Neural cell (in vitro differentiated cells): ENCODE results near the gene ANKZF1. TPM values are rescaled to one million over a fixed set of nuclear protein-coding genes. Genes with fewer than 3 reads are reported as not detected.
A peak's percentile ranks its signal among the peaks of the same experiment; 100 is the strongest.

ENCODE experiments used
- H2AFZ ChIP-seq: fragments of 200-600, 300-800 bp; sonication (generic), shearing (Covaris generic); 2 replicates; pipeline ENCODE4 v1.6.0; 2014; ENCODE audit warnings: low read depth, mild to moderate bottlenecking, antibody characterized with exemption, low read length, moderate library complexity
- H3F3A ChIP-seq: fragments of 200-600 bp; shearing (Covaris generic); 2 replicates; pipeline ENCODE4 v1.6.1; 2016; ENCODE audit warnings: mild to moderate bottlenecking, moderate library complexity, mixed read lengths, antibody characterized with exemption, low read length; ENCODE audit not compliant: insufficient read depth, poor library complexity, severe bottlenecking
- H3K27ac ChIP-seq: fragments of 200-600, 300-800 bp; sonication (generic), shearing (Covaris generic); 2 replicates; pipeline ENCODE4 v1.5.1; 2014; ENCODE audit warnings: mild to moderate bottlenecking, low read length, moderate library complexity
- H3K27me3 ChIP-seq: fragments of 300-800, 200-600 bp; sonication (generic), shearing (Covaris generic); 2 replicates; pipeline ENCODE4 v1.6.0; 2014; ENCODE audit warnings: mild to moderate bottlenecking, low read depth, low read length, moderate library complexity; ENCODE audit not compliant: insufficient read depth
- H3K36me3 ChIP-seq: fragments of 300-800, 200-600 bp; sonication (generic), shearing (Covaris generic); 2 replicates; pipeline ENCODE4 v1.5.1; 2014; ENCODE audit warnings: mild to moderate bottlenecking, antibody characterized with exemption, low read length, moderate library complexity; ENCODE audit not compliant: insufficient read depth
- H3K4me2 ChIP-seq: fragments of 300-800, 200-600 bp; sonication (generic), shearing (Covaris generic); 2 replicates; pipeline ENCODE4 v1.6.0; 2014; ENCODE audit warnings: mild to moderate bottlenecking, low read length
- H3K4me3 ChIP-seq: fragments of 300-800, 200-600 bp; sonication (generic), shearing (Covaris generic); 2 replicates; pipeline ENCODE4 v1.5.1; 2014; ENCODE audit warnings: mild to moderate bottlenecking, low read length, moderate library complexity
- H3K79me2 ChIP-seq: fragments of 200-600 bp; shearing (Covaris generic); replicated peaks from 2 replicates; pipeline ENCODE4 v1.6.0; 2014; ENCODE audit warnings: mild to moderate bottlenecking, low read length, moderate library complexity; ENCODE audit not compliant: insufficient read depth
- H3K9ac ChIP-seq: fragments of 300-800, 200-600 bp; sonication (generic), shearing (Covaris generic); 2 replicates; pipeline ENCODE4 v1.6.1; 2016; ENCODE audit warnings: mild to moderate bottlenecking, low read length, mixed read lengths
- H3K9me2 ChIP-seq: fragments of 200-600 bp; shearing (Covaris generic); 2 replicates; pipeline ENCODE4 v1.6.1; 2016; ENCODE audit warnings: mild to moderate bottlenecking, low read length, mixed read lengths; ENCODE audit not compliant: insufficient read depth
- H3K9me3 ChIP-seq: fragments of 200-600, 300-800 bp; sonication (generic), shearing (Covaris generic); 2 replicates; pipeline ENCODE4 v1.6.1; 2016; ENCODE audit warnings: mild to moderate bottlenecking, mixed run types, low read length, moderate library complexity, mixed read lengths
- H4K20me1 ChIP-seq: fragments of 200-600 bp; shearing (Covaris generic); 2 replicates; pipeline ENCODE4 v1.6.1; 2016; ENCODE audit warnings: mild to moderate bottlenecking, mixed run types; ENCODE audit not compliant: insufficient read depth
- EP300 ChIP-seq: fragments of 450-650 bp; conservative IDR thresholded peaks from 2 replicates; pipeline ENCODE4 v1.6.1; 2014; ENCODE audit warnings: antibody characterized with exemption, mild to moderate bottlenecking, moderate library complexity; ENCODE audit not compliant: poor library complexity, severe bottlenecking
- EZH2 ChIP-seq: fragments of 200-600, 300-800 bp; shearing (Covaris generic), sonication (generic); IDR thresholded peaks from 2 replicates; pipeline ENCODE4 v1.6.1; 2014; ENCODE audit warnings: antibody characterized with exemption, low read length, borderline replicate concordance, mild to moderate bottlenecking; ENCODE audit not compliant: insufficient read depth, poor library complexity, severe bottlenecking
- MXI1 ChIP-seq: fragments of 450-650 bp; conservative IDR thresholded peaks from 2 replicates; pipeline ENCODE4 v1.6.1; 2014; ENCODE audit warnings: antibody characterized with exemption, mild to moderate bottlenecking; ENCODE audit not compliant: poor library complexity, severe bottlenecking
- POLR2AphosphoS5 ChIP-seq: IDR thresholded peaks from 2 replicates; pipeline ENCODE4 v1.6.1; 2012
- RAD21 ChIP-seq: fragments of 450-650 bp; conservative IDR thresholded peaks from 2 replicates; pipeline ENCODE4 v1.6.1; 2014; ENCODE audit warnings: antibody characterized with exemption, mild to moderate bottlenecking, moderate library complexity
- REST ChIP-seq: IDR thresholded peaks from 2 replicates; pipeline ENCODE4 v1.6.1; 2012; ENCODE audit warnings: borderline replicate concordance
- SMC3 ChIP-seq: fragments of 450-650 bp; conservative IDR thresholded peaks from 2 replicates; pipeline ENCODE4 v1.6.1; 2014; ENCODE audit warnings: antibody characterized with exemption, mild to moderate bottlenecking, moderate library complexity; ENCODE audit not compliant: poor library complexity
- TAF1 ChIP-seq: IDR thresholded peaks from 2 replicates; pipeline ENCODE4 v1.6.1; 2012; ENCODE audit warnings: low read depth
- polyA plus RNA-seq: library from polyadenylated mRNA; depleted of rRNA; stranded (reverse); fragments of >200 nt; gene quantifications from 2 replicates; pipeline ENCODE4 v1.2.3, GENCODE V29; 2014
- TF ChIP-seq, protein P1 (sequence below): fragments of 450-650 bp; IDR thresholded peaks from 2 replicates; pipeline ENCODE4 v1.5.1; 2014; ENCODE audit warnings: antibody characterized with exemption, mild to moderate bottlenecking, moderate library complexity; ENCODE audit not compliant: poor library complexity, severe bottlenecking

ANKZF1 gene
- polyA plus RNA-seq, 1 donor from 2014 or later, result 185 TPM

DNA sequence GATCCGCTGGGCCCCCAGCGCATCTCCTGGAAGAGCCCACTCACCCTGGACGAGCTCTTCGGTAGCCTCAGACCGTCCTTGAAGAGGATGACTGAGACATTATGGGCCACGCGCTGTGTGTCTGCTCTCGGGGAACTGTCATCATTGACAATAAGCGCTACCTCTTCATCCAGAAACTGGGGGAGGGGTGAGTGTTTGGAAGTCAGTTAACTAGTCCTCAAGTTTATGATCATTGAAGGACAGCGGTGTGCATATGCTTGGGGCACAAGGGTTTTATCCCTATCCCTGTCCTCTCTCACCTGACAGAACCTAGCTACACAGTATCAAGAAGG, 16.3 kb downstream of the ANKZF1 start:
- peaks cover 12% of the 10 kb centered on the region for H3K79me2 ChIP-seq
- H3K4me2 ChIP-seq, result peak overlapping the region; percentile 99
- peak overlapping the region; percentile 81 for H2AFZ ChIP-seq
- H3K9me3 ChIP-seq, result no peaks in the 10 kb centered on the region
- no peaks in the 10 kb centered on the region for H3K27me3 ChIP-seq
- H3K9ac ChIP-seq, result peak overlapping the region; percentile 97
- H3F3A ChIP-seq, result no peaks in the 10 kb centered on the region
- H3K36me3 ChIP-seq, result peaks cover 8% of the 10 kb centered on the region
- H3K4me3 ChIP-seq, result peak overlapping the region; percentile 85
- peak overlapping the region; percentile 81 for H3K27ac ChIP-seq
- H4K20me1 ChIP-seq, result no peaks in the 10 kb centered on the region
- TF ChIP-seq MXI1 (no peak), EZH2 (no peak), SMC3 (no peak)
- TF ChIP-seq, protein P1, sequence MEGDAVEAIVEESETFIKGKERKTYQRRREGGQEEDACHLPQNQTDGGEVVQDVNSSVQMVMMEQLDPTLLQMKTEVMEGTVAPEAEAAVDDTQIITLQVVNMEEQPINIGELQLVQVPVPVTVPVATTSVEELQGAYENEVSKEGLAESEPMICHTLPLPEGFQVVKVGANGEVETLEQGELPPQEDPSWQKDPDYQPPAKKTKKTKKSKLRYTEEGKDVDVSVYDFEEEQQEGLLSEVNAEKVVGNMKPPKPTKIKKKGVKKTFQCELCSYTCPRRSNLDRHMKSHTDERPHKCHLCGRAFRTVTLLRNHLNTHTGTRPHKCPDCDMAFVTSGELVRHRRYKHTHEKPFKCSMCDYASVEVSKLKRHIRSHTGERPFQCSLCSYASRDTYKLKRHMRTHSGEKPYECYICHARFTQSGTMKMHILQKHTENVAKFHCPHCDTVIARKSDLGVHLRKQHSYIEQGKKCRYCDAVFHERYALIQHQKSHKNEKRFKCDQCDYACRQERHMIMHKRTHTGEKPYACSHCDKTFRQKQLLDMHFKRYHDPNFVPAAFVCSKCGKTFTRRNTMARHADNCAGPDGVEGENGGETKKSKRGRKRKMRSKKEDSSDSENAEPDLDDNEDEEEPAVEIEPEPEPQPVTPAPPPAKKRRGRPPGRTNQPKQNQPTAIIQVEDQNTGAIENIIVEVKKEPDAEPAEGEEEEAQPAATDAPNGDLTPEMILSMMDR, result no peak
- no peaks in the 10 kb centered on the region for H3K9me2 ChIP-seq

DNA sequence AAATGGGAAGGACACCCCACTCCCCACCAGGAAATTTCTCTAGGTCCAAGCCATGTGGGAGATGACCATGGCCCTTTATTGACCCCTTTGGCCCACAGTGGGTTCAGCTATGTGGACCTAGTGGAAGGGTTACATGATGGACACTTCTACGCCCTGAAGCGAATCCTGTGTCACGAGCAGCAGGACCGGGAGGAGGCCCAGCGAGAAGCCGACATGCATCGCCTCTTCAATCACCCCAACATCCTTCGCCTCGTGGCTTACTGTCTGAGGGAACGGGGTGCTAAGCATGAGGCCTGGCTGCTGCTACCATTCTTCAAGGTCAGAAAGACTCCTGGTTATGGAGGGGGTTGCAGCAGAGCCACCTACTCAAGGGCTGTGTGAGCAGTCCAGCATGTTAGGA, 17.0 kb downstream of the ANKZF1 start:
- no peaks in the 10 kb centered on the region for H3K9me2 ChIP-seq
- peaks cover 3% of the 10 kb centered on the region for H3K27me3 ChIP-seq
- H3K4me3 ChIP-seq, result peak overlapping the region; percentile 85
- H3K4me2 ChIP-seq, result no peak overlapping the region
- H3K27ac ChIP-seq, result no peak overlapping the region
- no peaks in the 10 kb centered on the region for H4K20me1 ChIP-seq
- H3K9ac ChIP-seq, result peak overlapping the region; percentile 97
- H3K9me3 ChIP-seq, result no peaks in the 10 kb centered on the region
- H3F3A ChIP-seq, result no peaks in the 10 kb centered on the region
- peaks cover 12% of the 10 kb centered on the region for H3K79me2 ChIP-seq
- no peak for TF ChIP-seq REST
- no peak for TF ChIP-seq EZH2
- TF ChIP-seq RAD21, result no peak
- TF ChIP-seq EP300, result no peak
- TF ChIP-seq SMC3, result no peak
- TF ChIP-seq TAF1, result no peak
- TF ChIP-seq MXI1, result no peak
- no peak for TF ChIP-seq POLR2AphosphoS5
- TF ChIP-seq, protein P1, result no peak
- H3K36me3 ChIP-seq, result peaks cover 8% of the 10 kb centered on the region
- no peak overlapping the region for H2AFZ ChIP-seq
